Osteoblast (primary cell): Measurements from ENCODE around the gene EMP1. TPM values are rescaled to one million over a fixed set of nuclear protein-coding genes. Genes with fewer than 3 reads are reported as not detected.

Source experiments
- DNase-seq: peaks from one replicate; pipeline ENCODE4 v3.0.0; 2011; ENCODE audit warnings: low spot score, mixed read lengths; ENCODE audit not compliant: insufficient read length; ENCODE audit errors: missing footprints
- H2AFZ ChIP-seq: 2 replicates; pipeline ENCODE4 v1.6.0; 2011; ENCODE audit warnings: mild to moderate bottlenecking, low read length
- H3K27ac ChIP-seq: 2 replicates; pipeline ENCODE4 v1.5.1; 2011; ENCODE audit warnings: mild to moderate bottlenecking, low read depth, low read length, moderate library complexity
- H3K27me3 ChIP-seq: 2 replicates; pipeline ENCODE4 v1.6.0; 2012; ENCODE audit warnings: mild to moderate bottlenecking, control low read depth, inconsistent platforms, low read length, moderate library complexity; ENCODE audit not compliant: insufficient read depth
- H3K36me3 ChIP-seq: 2 replicates; pipeline ENCODE4 v1.5.1; 2011; ENCODE audit warnings: mild to moderate bottlenecking, low read length, control low read depth, moderate library complexity; ENCODE audit not compliant: insufficient read depth
- H3K4me1 ChIP-seq: 2 replicates; pipeline ENCODE4 v1.5.1; 2011; ENCODE audit warnings: mild to moderate bottlenecking, low read length, control low read depth, moderate library complexity; ENCODE audit not compliant: insufficient read depth
- H3K4me2 ChIP-seq: 2 replicates; pipeline ENCODE4 v1.6.0; 2011; ENCODE audit warnings: mild to moderate bottlenecking, low read length; ENCODE audit not compliant: insufficient read depth
- H3K4me3 ChIP-seq: fragments of 200-600 bp; sonication (generic); 3 replicates; pipeline ENCODE4 v1.5.1; 2012; ENCODE audit warnings: mild to moderate bottlenecking, low read length, inconsistent platforms; ENCODE audit not compliant: insufficient read depth
- H3K79me2 ChIP-seq: 2 replicates; pipeline ENCODE4 v1.6.0; 2012; ENCODE audit warnings: mild to moderate bottlenecking, low read length, control low read depth, inconsistent platforms; ENCODE audit not compliant: insufficient read depth
- H3K9me3 ChIP-seq: 2 replicates; pipeline ENCODE4 v1.5.1; 2011; ENCODE audit warnings: low read depth, low read length, control low read depth
- H4K20me1 ChIP-seq: 2 replicates; pipeline ENCODE4 v1.6.0; 2012; ENCODE audit warnings: mild to moderate bottlenecking, low read length, control low read depth; ENCODE audit not compliant: insufficient read depth
- CTCF ChIP-seq: IDR thresholded peaks from 2 replicates; pipeline ENCODE4 v1.5.1; 2011; ENCODE audit warnings: mild to moderate bottlenecking, low read depth, low read length, moderate library complexity; ENCODE audit errors: extremely low read depth
- total RNA-seq: library from RNA; depleted of rRNA; stranded (reverse); fragments of >200 nt; gene quantifications from 2 replicates; pipeline ENCODE4 v1.2.3, GENCODE V29; 2012

The EMP1 gene
- total RNA-seq, 1 donor = 106 TPM

- peaks cover 60% of the 10 kb centered on the region for H3K4me1 ChIP-seq
- DNase-seq = no peak
These were observed 506 bp downstream of the EMP1 start for GRCh38 chr12:13197032-13197431.

GRCh38 chr12:13197526-13198143 is 1.1 kb downstream of the EMP1 start:
- H3K4me3 ChIP-seq = peak overlapping the region; percentile 88
- no peak for DNase-seq

More at GRCh38 chr12:13197032-13197431, 506 bp downstream of the EMP1 start:
- TF ChIP-seq CTCF = no peak
- Histone ChIP-seq H3K36me3 (peaks cover under 1% of the 10 kb centered on the region), H3K79me2 (peaks cover 54% of the 10 kb centered on the region), H3K27me3 (no peaks in the 10 kb centered on the region), H2AFZ (no peak overlapping the region), H3K9me3 (no peaks in the 10 kb centered on the region), H3K4me2 (peak overlapping the region; percentile 94), H4K20me1 (no peaks in the 10 kb centered on the region), H3K4me3 (peak overlapping the region; percentile 88), H3K27ac (peak overlapping the region; percentile 98)

GRCh38 chr12:13198241-13198640 is 1.7 kb downstream of the EMP1 start:
- Histone ChIP-seq H3K4me2 (peak overlapping the region; percentile 94), H4K20me1 (no peaks in the 10 kb centered on the region), H3K4me1 (peaks cover 72% of the 10 kb centered on the region), H3K27me3 (no peaks in the 10 kb centered on the region), H3K4me3 (peak overlapping the region; percentile 88), H3K79me2 (peaks cover 67% of the 10 kb centered on the region), H2AFZ (no peak overlapping the region), H3K36me3 (peaks cover 12% of the 10 kb centered on the region), H3K27ac (peak overlapping the region; percentile 98), H3K9me3 (no peaks in the 10 kb centered on the region)
- no peak for TF ChIP-seq CTCF
- no peak for DNase-seq

More at GRCh38 chr12:13197526-13198143, 1.1 kb downstream of the EMP1 start:
- H3K4me1 ChIP-seq = peaks cover 66% of the 10 kb centered on the region
- no peak overlapping the region for H2AFZ ChIP-seq
- peak overlapping the region; percentile 98 for H3K27ac ChIP-seq
- H3K36me3 ChIP-seq = peaks cover 7% of the 10 kb centered on the region
- H3K4me2 ChIP-seq = peak overlapping the region; percentile 94
- no peaks in the 10 kb centered on the region for H4K20me1 ChIP-seq
- H3K27me3 ChIP-seq = no peaks in the 10 kb centered on the region
- H3K9me3 ChIP-seq = no peaks in the 10 kb centered on the region
- TF ChIP-seq CTCF = no peak
- peaks cover 60% of the 10 kb centered on the region for H3K79me2 ChIP-seq

- TF ChIP-seq CTCF = no peak
- Histone ChIP-seq H3K4me2 (peak overlapping the region; percentile 94), H3K9me3 (no peaks in the 10 kb centered on the region), H3K4me1 (peaks cover 73% of the 10 kb centered on the region), H3K79me2 (peaks cover 73% of the 10 kb centered on the region), H3K36me3 (peaks cover 18% of the 10 kb centered on the region), H3K4me3 (peak overlapping the region; percentile 88), H4K20me1 (no peaks in the 10 kb centered on the region), H2AFZ (no peak overlapping the region), H3K27me3 (no peaks in the 10 kb centered on the region), H3K27ac (peak overlapping the region; percentile 98)
- DNase-seq = no peak
These were observed 2.4 kb downstream of the EMP1 start for GRCh38 chr12:13198876-13199275.
